ENCODE results near the gene UGT1A5.

Gene UGT1A5

DNA sequence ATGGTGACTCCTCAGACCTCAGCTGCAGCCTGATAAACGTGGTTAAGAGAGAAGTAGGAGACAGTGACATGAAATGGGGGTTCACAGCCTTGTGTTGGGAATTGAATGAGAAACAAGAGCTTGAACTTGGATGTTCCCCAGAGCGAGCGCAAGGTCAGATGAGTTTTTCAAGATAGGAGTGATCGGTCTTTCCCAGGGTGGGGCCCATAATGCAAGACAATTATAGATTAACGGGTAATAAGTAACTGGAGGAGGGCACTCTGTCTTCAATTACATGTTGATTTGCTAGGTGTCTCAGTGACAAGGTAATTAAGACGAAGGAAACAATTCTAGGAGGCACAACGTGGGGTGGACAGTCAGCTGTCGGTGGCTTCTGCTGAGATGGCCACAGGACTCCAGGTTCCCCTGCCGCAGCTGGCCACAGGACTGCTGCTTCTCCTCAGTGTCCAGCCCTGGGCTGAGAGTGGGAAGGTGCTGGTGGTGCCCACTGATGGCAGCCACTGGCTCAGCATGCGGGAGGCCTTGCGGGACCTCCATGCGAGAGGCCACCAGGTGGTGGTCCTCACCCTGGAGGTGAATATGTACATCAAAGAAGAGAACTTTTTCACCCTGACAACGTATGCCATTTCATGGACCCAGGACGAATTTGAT is at the start of gene UGT1A5:
Gene UGT1A5, plus strand, starts transcription at position 297 of the 651 bp plus-strand sequence. Its CDS starts 85 bp downstream, at position 382.
- no peak for DNase-seq
- Mint-ChIP-seq H3K36me3 (ENCODE audit: low read depth) (no peaks in the 10 kb centered on the region), H3K9me3 (no peaks in the 10 kb centered on the region), H3K4me3 (no peak within 1 kb of the TSS), H3K27me3 (peaks cover 13% of the 10 kb centered on the region), H3K4me1 (peaks cover 2% of the 10 kb centered on the region), H3K27ac (no peak within 1 kb of the TSS)
- ATAC-seq = no peak

DNA sequence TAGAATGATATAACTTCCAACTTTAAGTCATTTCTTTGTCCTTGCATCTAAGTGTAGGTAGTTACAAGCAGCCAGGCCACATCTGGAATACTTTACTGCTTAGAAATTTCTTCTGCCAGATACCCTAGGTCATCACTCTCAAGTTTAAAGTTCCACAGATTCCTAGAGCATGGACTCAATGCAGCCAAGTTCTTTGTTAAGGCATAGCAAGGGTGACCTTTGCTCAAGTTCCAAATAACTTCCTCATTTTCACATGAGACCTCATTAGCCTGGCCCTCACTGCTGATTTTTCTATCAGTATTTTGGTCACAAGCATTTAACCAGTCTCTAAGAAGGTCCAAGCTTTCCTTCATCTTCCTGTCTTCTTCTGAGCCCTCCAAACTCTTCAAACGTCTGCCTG is 48.8 kb upstream of the UGT1A5 start:
- no peaks in the 10 kb centered on the region for H3K4me1 Mint-ChIP-seq
- H3K9me3 Mint-ChIP-seq = peaks cover 9% of the 10 kb centered on the region
- H3K27ac Mint-ChIP-seq = no peak overlapping the region
- no peak overlapping the region for H3K4me3 Mint-ChIP-seq
- no peak for DNase-seq
- no peak for ATAC-seq
- H3K36me3 Mint-ChIP-seq (ENCODE audit: low read depth) = no peaks in the 10 kb centered on the region
- H3K27me3 Mint-ChIP-seq = peaks cover 16% of the 10 kb centered on the region

DNA sequence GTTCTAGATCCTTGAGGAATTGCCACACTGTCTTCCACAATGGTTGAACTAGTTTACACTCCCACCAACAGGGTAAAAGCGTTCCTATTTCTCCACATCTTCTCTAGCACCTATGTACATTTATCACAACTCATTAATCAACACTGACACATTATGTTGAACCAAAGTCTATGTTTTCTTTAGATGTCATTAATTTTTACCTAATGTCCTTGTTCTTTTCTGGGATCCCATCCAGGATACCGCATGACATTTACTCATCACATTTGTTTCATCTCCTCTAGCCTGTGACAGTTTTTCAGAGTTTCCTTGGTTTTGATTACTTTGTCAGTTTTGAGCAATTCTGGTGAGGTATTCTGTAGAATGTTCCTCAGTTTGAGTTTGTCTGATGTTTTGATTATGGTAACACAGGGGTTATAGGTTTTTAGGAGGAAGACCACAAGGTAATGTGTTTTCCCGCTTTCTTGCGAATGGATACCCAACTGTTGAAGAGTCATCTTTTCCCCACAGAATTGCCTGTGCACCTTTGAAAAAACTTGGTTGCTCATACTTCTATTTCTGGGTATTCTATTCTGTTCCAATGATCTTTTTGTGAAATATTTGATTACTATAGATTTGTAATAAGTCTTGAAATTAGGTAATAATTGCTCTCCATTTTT is 44.0 kb upstream of the UGT1A5 start:
- H3K9me3 Mint-ChIP-seq = peaks cover 9% of the 10 kb centered on the region
- no peak overlapping the region for H3K4me3 Mint-ChIP-seq
- H3K36me3 Mint-ChIP-seq (ENCODE audit: low read depth) = no peaks in the 10 kb centered on the region
- ATAC-seq = no peak
- DNase-seq = no peak
- no peak overlapping the region for H3K27ac Mint-ChIP-seq
- H3K4me1 Mint-ChIP-seq = no peaks in the 10 kb centered on the region
- H3K27me3 Mint-ChIP-seq = peaks cover 6% of the 10 kb centered on the region

DNA sequence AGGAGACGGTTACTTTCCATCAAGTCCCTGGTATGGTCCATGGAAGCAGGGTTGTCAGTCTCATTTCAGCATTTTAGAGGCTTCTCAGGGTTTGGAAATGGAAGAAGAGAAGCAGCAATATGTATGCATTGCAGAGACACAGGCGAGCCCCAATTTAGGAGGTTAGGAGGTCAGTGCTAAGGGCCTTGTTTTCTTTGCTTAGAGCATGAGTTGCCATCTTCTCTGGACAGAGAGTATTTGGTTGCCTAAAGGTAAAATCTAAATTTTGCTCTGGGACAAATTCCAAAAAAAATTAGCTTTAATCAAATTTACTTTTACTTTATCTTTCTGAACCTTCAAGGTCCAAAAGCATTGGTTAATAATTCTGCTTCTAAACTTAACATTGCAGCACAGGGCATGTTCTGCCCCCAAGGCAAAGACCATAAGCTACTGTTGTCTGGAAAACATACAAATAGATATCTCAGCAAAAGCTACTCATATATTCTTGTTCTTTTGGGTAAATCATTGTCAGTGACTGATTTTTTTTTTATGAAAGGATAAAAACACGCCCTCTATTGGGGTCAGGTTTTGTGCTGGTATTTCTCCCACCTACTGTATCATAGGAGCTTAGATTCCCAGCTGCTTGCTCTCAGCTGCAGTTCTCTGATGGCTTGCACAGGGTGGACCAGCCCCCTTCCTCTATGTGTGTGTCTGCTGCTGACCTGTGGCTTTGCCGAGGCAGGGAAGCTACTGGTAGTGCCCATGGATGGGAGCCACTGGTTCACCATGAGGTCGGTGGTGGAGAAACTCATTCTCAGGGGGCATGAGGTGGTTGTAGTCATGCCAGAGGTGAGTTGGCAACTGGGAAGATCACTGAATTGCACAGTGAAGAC is 41.2 kb upstream of the UGT1A5 start, which contains the start of gene UGT1A9:
Gene UGT1A9, plus strand, starts transcription at position 609 of the 872 bp plus-strand sequence. Its CDS starts 37 bp downstream, at position 646.
- Mint-ChIP-seq H3K27me3 (peaks cover 9% of the 10 kb centered on the region), H3K4me3 (no peak within 1 kb of the TSS), H3K36me3 (ENCODE audit: low read depth) (no peaks in the 10 kb centered on the region), H3K27ac (no peak within 1 kb of the TSS), H3K9me3 (peaks cover 9% of the 10 kb centered on the region), H3K4me1 (no peaks in the 10 kb centered on the region)
- no peak for DNase-seq
- no peak for ATAC-seq

DNA sequence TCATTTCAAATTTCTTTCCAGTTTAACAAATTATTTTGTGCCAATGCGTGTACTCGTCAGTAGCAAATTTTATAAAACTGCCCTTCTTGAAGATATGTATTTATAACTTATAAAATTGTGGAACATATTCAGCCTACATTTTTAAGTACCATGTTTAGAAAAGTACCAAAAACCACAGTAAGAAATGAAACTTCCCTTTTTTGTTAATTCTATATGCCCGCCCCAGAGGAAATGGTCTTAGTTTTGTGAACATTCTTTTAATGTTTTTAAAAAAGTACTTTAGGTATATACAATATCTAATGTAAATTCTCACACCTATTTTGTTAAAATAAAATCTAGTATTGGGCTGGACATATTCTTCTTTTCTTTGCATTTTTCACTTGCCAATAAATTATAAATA is 39.8 kb upstream of the UGT1A5 start:
- Mint-ChIP-seq H3K4me3 (no peak overlapping the region), H3K27ac (no peak overlapping the region), H3K4me1 (no peaks in the 10 kb centered on the region), H3K36me3 (ENCODE audit: low read depth) (no peaks in the 10 kb centered on the region), H3K27me3 (peaks cover 10% of the 10 kb centered on the region), H3K9me3 (peaks cover 9% of the 10 kb centered on the region)
- ATAC-seq (no peak), DNase-seq (no peak)

DNA sequence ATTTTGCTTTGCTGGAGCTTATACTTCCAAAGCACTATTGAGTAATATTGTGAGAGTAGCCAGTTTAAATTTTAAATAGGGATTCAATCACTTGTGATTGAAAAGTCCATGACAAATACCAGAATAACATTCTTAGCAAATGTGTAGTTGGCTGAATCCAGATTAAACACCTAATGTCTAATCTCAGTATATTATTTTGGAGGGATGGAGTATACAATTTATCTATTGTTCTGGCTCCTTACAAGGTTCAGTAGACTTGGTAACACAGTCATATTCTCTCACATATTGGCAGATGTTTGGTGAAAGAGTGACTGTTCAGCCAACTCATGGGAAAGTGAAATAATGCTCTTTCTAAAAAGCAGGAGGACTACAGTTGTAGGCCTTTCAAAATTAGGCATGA is 38.8 kb upstream of the UGT1A5 start:
- Mint-ChIP-seq H3K27ac (no peak overlapping the region), H3K36me3 (ENCODE audit: low read depth) (no peaks in the 10 kb centered on the region), H3K9me3 (peaks cover under 1% of the 10 kb centered on the region), H3K4me3 (no peak overlapping the region), H3K27me3 (peaks cover 11% of the 10 kb centered on the region), H3K4me1 (no peaks in the 10 kb centered on the region)
- DNase-seq = no peak
- no peak for ATAC-seq

DNA sequence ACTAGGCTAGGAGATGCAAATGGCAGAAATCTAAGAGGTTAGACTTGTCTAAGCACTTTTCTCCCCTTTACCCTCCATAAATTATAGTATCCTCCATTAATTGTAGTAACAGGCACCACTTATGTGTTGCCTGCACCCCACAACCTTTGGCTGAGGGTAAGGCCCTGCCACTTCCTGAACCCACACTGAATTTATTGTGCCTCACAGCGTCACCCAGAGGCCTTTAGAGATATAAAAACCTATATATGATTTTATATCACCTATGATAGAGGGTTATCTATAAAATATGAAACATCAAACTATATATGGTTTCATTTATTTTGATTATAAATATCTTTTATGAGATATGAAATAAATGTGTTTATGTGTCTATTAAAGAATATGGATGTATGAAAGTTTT is 38.4 kb upstream of the UGT1A5 start:
- H3K27ac Mint-ChIP-seq = no peak overlapping the region
- H3K9me3 Mint-ChIP-seq = no peaks in the 10 kb centered on the region
- no peaks in the 10 kb centered on the region for H3K36me3 Mint-ChIP-seq (ENCODE audit: low read depth)
- H3K27me3 Mint-ChIP-seq = peaks cover 11% of the 10 kb centered on the region
- ATAC-seq (no peak), DNase-seq (no peak)
- H3K4me3 Mint-ChIP-seq = no peak overlapping the region
- no peaks in the 10 kb centered on the region for H3K4me1 Mint-ChIP-seq

DNA sequence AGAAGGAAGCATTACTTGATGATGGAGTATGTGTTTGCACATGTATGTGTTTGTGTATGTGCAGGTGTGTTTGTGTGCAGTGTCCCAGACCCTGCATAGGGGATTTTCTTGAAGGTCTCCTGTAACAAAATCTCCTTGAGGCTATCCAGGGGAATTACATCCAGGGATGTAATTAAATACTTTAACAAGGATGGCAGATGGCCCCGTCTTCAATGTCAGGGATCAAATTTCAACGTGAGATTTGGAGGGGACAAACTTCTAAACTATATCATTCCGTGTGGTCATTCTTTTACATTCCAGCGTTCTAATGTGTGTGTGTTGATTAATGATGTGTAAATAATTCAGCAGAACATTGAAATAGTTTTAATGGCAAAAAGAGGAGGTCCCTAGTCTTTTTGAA is 37.7 kb upstream of the UGT1A5 start:
- Mint-ChIP-seq H3K9me3 (no peaks in the 10 kb centered on the region), H3K36me3 (ENCODE audit: low read depth) (no peaks in the 10 kb centered on the region), H3K27me3 (peaks cover 11% of the 10 kb centered on the region), H3K4me1 (no peaks in the 10 kb centered on the region), H3K4me3 (no peak overlapping the region), H3K27ac (no peak overlapping the region)
- no peak for ATAC-seq
- DNase-seq = no peak

DNA sequence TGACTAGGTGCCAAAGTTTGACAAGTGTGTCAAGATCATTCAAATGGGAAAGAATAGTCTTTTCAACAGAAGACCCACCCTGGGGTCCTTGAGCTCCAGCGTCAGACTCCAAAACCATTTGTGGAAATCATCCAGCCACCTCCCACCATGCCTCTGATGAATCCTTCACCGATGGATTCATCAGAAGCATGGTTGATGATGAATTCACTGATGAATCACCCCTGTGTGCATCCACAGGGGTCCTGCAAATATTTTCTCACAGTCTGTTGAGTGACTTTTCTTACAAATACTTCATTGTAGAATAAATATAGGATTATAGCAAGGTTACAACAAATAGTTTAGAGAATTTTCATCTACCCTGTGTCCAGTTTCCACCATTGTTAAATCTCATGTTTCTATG is 36.7 kb upstream of the UGT1A5 start:
- DNase-seq (no peak), ATAC-seq (no peak)
- Mint-ChIP-seq H3K27me3 (peaks cover 10% of the 10 kb centered on the region), H3K9me3 (no peaks in the 10 kb centered on the region), H3K4me3 (no peak overlapping the region), H3K36me3 (ENCODE audit: low read depth) (no peaks in the 10 kb centered on the region), H3K4me1 (no peaks in the 10 kb centered on the region), H3K27ac (no peak overlapping the region)

DNA sequence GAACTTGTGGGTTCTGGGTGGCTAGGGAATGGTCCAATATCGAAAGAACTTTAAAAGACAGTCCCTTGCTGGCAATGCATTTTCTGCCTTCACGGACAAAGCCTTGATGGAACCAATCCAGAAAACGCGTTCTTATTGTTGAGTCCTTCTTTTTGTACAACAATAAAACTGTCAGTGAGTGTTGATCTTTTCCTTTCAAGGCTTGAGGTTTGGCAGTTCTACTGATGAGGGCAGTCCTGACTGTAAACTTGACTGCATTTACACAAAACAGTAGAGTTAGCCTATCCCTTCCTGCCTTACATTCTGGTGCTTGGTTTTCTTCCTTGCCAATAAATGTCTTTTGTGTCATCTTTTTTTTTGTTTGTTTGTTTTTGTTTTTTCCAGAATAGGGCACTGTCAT is 33.5 kb upstream of the UGT1A5 start:
- no peak overlapping the region for H3K4me3 Mint-ChIP-seq
- ATAC-seq (no peak), DNase-seq (no peak)
- no peaks in the 10 kb centered on the region for H3K9me3 Mint-ChIP-seq
- H3K27me3 Mint-ChIP-seq = peaks cover 10% of the 10 kb centered on the region
- H3K27ac Mint-ChIP-seq = no peak overlapping the region
- no peaks in the 10 kb centered on the region for H3K36me3 Mint-ChIP-seq (ENCODE audit: low read depth)
- no peaks in the 10 kb centered on the region for H3K4me1 Mint-ChIP-seq

DNA sequence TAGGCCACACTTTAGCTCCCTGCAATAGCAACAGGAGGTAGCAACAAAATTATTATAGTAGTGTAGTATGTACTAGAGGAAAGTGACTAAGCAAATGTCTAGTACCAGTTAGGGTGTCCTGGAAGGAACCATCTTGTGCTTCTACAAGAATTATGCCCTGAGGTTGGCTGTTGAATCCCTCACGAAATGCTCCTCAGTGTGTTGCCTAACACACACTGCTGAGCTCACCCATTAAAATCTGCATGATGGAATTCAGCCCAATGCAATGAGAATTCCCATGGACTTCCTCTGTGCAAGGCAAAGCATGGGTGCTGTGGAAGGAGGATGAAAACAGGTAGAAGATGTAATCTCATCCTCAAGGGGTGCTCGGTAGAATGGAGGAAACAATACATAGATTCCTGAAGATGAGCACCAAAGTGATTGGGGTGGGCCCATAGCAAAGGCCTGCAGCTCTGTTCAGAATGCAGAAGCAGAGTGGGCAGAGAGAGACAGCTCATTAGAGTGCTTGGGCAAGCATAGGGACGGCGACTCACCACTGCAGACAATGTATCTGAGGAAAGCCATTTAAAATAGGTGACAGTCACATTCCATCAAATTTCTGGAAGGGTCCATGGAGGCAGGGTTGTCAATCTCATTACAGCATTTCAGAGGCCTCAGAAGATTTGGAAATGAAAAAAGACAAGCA is 32.2 kb upstream of the UGT1A5 start:
- ATAC-seq (no peak), DNase-seq (no peak)
- no peaks in the 10 kb centered on the region for H3K4me1 Mint-ChIP-seq
- no peak overlapping the region for H3K4me3 Mint-ChIP-seq
- no peaks in the 10 kb centered on the region for H3K36me3 Mint-ChIP-seq (ENCODE audit: low read depth)
- H3K27ac Mint-ChIP-seq = no peak overlapping the region
- H3K9me3 Mint-ChIP-seq = no peaks in the 10 kb centered on the region
- peaks cover 10% of the 10 kb centered on the region for H3K27me3 Mint-ChIP-seq

DNA sequence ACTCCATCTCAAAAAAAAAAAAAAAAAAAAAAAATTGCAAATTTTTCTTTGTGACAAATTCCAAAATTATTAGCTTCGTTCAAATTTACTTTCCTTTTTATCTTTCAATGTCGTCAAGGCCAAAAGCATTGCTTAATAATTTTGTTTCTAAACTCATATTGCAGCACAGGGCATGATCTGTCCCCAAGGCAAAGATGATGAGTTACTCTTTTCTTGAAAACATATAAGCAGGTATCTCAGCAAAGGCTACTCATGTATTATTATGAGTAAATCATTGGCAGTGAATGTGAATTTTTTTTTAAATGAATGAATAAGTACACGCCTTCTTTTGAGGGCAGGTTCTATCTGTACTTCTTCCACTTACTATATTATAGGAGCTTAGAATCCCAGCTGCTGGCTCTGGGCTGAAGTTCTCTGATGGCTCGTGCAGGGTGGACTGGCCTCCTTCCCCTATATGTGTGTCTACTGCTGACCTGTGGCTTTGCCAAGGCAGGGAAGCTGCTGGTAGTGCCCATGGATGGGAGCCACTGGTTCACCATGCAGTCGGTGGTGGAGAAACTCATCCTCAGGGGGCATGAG is 31.1 kb upstream of the UGT1A5 start, which contains the start of gene UGT1A7:
Gene UGT1A7, plus strand, starts transcription at position 381 of the 579 bp plus-strand sequence. Its CDS starts 37 bp downstream, at position 418.
- no peaks in the 10 kb centered on the region for H3K4me1 Mint-ChIP-seq
- no peaks in the 10 kb centered on the region for H3K9me3 Mint-ChIP-seq
- H3K27me3 Mint-ChIP-seq = peaks cover 7% of the 10 kb centered on the region
- no peak within 1 kb of the TSS for H3K4me3 Mint-ChIP-seq
- H3K36me3 Mint-ChIP-seq (ENCODE audit: low read depth) = no peaks in the 10 kb centered on the region
- ATAC-seq (no peak), DNase-seq (no peak)
- H3K27ac Mint-ChIP-seq = no peak within 1 kb of the TSS

DNA sequence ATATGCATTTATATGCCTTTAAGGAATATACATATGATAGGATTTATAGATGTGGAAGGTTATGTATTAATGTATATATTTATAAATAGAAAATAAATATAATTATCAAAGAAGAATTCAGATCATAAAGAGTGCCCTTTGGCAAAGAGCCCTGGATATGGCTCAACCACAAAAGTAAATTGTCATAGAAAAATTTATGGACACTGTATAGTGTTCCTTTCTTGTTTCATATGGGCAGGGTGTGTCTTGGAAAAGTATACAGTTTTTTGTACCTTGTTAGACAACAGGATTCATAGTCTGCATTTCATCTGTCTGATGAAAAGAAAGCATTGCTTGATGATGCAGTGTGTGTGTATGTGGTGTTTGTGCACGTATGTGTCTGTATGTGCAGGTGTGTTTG is 28.1 kb upstream of the UGT1A5 start:
- H3K9me3 Mint-ChIP-seq = no peaks in the 10 kb centered on the region
- no peak overlapping the region for H3K4me3 Mint-ChIP-seq
- H3K4me1 Mint-ChIP-seq = no peaks in the 10 kb centered on the region
- H3K36me3 Mint-ChIP-seq (ENCODE audit: low read depth) = no peaks in the 10 kb centered on the region
- DNase-seq (no peak), ATAC-seq (no peak)
- H3K27ac Mint-ChIP-seq = no peak overlapping the region
- peaks cover 4% of the 10 kb centered on the region for H3K27me3 Mint-ChIP-seq

DNA sequence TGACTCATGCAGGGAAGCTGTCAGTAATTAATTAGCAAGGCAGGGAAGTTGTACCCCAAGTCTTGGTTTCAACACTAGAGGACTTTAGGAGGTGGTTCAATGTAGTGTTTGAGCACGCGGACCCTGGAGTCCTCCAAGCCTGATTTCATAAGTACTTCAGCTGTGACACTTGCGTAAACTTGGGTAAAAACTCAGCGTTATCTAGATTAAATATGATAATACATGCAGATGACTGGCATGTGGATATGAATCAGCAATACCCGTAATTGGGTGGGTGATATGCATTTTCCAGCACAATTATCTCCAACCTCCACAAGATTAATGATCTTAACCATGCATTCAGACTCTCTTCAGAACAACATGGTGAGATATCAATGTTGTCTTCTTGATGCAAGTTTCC is 25.8 kb upstream of the UGT1A5 start:
- DNase-seq = no peak
- Mint-ChIP-seq H3K27me3 (peaks cover 2% of the 10 kb centered on the region), H3K4me1 (no peaks in the 10 kb centered on the region), H3K27ac (no peak overlapping the region), H3K9me3 (no peaks in the 10 kb centered on the region), H3K4me3 (no peak overlapping the region), H3K36me3 (ENCODE audit: low read depth) (no peaks in the 10 kb centered on the region)
- no peak for ATAC-seq
